ENCODE results near the gene ZNF606.

DNA sequence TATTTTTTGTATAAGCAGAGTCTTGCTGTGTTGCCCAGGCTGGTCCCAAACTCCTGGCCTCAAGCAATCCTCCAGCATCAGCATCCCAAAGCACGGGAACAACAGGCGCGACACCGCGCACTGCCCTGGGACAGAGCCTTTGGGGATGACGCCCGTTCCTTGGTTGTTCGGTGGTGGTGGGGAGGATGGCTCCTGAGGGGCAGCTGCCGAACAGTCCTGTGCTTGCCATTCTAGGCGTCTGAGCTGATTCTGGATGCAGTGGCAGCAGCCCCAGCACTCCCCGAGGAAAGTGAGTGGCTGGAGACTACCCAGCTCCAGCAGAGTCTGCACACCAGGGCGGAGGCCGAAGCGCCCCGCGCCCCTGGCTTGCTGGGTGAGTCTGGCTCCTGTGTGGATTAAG lies 49.6 kb upstream of the ZNF606 start:
- TF ChIP-seq POLR2A (IDR thresholded peaks at IDR 0.05) (no peak), CTCF (IDR thresholded peaks at IDR 0.05) (no peak)
